ENCODE measurements around the gene ADGB. TPM values are rescaled to one million over a fixed set of nuclear protein-coding genes. Genes with fewer than 3 reads are reported as not detected.

The ADGB gene
- total and polyA plus RNA-seq, 2 donors (not counting 1 experiment from before 2014, with no cell fraction given) = not detected

DNA sequence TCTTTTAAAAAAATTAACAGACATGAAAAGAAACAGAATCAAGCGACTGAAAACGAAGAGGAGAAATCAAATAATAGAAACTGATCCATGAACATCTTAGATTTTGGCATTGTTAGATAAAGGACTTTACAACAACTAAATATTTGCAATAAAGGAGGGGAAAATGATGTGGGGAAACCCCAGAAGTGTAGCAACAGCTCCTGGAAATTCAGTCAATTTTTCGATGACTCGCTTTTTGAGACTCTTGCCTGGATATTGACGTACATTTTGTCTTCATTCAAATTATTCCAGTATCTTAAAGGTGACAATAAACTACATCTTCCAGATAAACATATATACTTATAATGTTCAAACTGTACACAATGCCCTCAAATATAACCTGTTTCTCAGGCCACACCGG lies 44.1 kb downstream of the ADGB start:
- Mint-ChIP-seq H3K9me3 (ENCODE audit: insufficient read depth) (peaks cover 6% of the 10 kb centered on the region), H3K27ac (no peak overlapping the region), H3K27me3 (no peaks in the 10 kb centered on the region), H3K4me3 (no peak overlapping the region), H3K4me1 (no peaks in the 10 kb centered on the region)
- Histone ChIP-seq H3K9me3 (ENCODE audit: control extremely low read depth in 1 of 3, control insufficient read depth in 2 of 3, insufficient read depth in 1 of 3, low read length in 2 of 3) (no peaks in the 10 kb centered on the region), H3K4me2 (replicated peaks; ENCODE audit: low read depth, low read length, poor library complexity, severe bottlenecking) (no peak overlapping the region), H2AFZ (ENCODE audit: insufficient read depth, low read depth, low read length, poor library complexity, severe bottlenecking) (no peak overlapping the region), H3K27me3 (replicated peaks in 1 of 4; ENCODE audit: control extremely low read depth in 1 of 4, control insufficient read depth in 3 of 4, insufficient read depth in 4 of 4, low read length in 3 of 4) (no peaks in the 10 kb centered on the region), H3K9ac (ENCODE audit: low read length) (no peak overlapping the region), H3K4me3 (ENCODE audit: control extremely low read depth in 1 of 5, extremely low read depth in 1 of 5, insufficient read depth in 1 of 5, low read depth in 2 of 5, low read length in 4 of 5) (no peak overlapping the region), H3K79me2 (ENCODE audit: control insufficient read depth, insufficient read depth, low read length) (no peaks in the 10 kb centered on the region), H3K4me1 (ENCODE audit: control insufficient read depth in 2 of 2, insufficient read depth in 2 of 2, low read length in 2 of 2) (no peaks in the 10 kb centered on the region), H4K20me1 (ENCODE audit: control insufficient read depth, insufficient read depth, low read length, poor library complexity, severe bottlenecking) (no peaks in the 10 kb centered on the region), H3K36me3 (replicated peaks in 1 of 2; ENCODE audit: control extremely low read depth in 1 of 2, control insufficient read depth in 1 of 2, extremely low read depth in 1 of 2, insufficient read depth in 2 of 2, low read length in 1 of 2) (no peaks in the 10 kb centered on the region), H3K27ac (ENCODE audit: low read length in 2 of 2) (no peak overlapping the region)
- DNase-seq (no peak), ATAC-seq (ENCODE audit: low read depth) (no peak)
- intact Hi-C loops (cut with micrococcal nuclease) = no loop called here
- CTCF ChIA-PET = no interaction called here
- POLR2A ChIA-PET = no interaction called here
- WGBS (ENCODE audit: insufficient coverage) = 93% methylated on average over 3 of the region's 6 CpGs
- TF ChIP-seq, protein P1, sequence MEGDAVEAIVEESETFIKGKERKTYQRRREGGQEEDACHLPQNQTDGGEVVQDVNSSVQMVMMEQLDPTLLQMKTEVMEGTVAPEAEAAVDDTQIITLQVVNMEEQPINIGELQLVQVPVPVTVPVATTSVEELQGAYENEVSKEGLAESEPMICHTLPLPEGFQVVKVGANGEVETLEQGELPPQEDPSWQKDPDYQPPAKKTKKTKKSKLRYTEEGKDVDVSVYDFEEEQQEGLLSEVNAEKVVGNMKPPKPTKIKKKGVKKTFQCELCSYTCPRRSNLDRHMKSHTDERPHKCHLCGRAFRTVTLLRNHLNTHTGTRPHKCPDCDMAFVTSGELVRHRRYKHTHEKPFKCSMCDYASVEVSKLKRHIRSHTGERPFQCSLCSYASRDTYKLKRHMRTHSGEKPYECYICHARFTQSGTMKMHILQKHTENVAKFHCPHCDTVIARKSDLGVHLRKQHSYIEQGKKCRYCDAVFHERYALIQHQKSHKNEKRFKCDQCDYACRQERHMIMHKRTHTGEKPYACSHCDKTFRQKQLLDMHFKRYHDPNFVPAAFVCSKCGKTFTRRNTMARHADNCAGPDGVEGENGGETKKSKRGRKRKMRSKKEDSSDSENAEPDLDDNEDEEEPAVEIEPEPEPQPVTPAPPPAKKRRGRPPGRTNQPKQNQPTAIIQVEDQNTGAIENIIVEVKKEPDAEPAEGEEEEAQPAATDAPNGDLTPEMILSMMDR (IDR thresholded peaks at IDR 0.05) = no peak

GRCh38 chr6:146650799-146651481 lies 52.2 kb downstream of the ADGB start:
- ChIA-PET CTCF (no interaction called here), POLR2A (no interaction called here)
- Histone ChIP-seq H3K36me3 (replicated peaks in 1 of 2; ENCODE audit: control extremely low read depth in 1 of 2, control insufficient read depth in 1 of 2, extremely low read depth in 1 of 2, insufficient read depth in 2 of 2, low read length in 1 of 2) (no peaks in the 10 kb centered on the region), H3K4me1 (ENCODE audit: control insufficient read depth in 2 of 2, insufficient read depth in 2 of 2, low read length in 2 of 2) (no peaks in the 10 kb centered on the region), H3K9ac (ENCODE audit: low read length) (no peak overlapping the region), H2AFZ (ENCODE audit: insufficient read depth, low read depth, low read length, poor library complexity, severe bottlenecking) (no peak overlapping the region), H4K20me1 (ENCODE audit: control insufficient read depth, insufficient read depth, low read length, poor library complexity, severe bottlenecking) (no peaks in the 10 kb centered on the region), H3K27me3 (replicated peaks in 1 of 4; ENCODE audit: control extremely low read depth in 1 of 4, control insufficient read depth in 3 of 4, insufficient read depth in 4 of 4, low read length in 3 of 4) (no peaks in the 10 kb centered on the region), H3K4me2 (replicated peaks; ENCODE audit: low read depth, low read length, poor library complexity, severe bottlenecking) (no peak overlapping the region), H3K9me3 (ENCODE audit: control extremely low read depth in 1 of 3, control insufficient read depth in 2 of 3, insufficient read depth in 1 of 3, low read length in 2 of 3) (no peaks in the 10 kb centered on the region), H3K79me2 (ENCODE audit: control insufficient read depth, insufficient read depth, low read length) (no peaks in the 10 kb centered on the region), H3K4me3 (ENCODE audit: control extremely low read depth in 1 of 5, extremely low read depth in 1 of 5, insufficient read depth in 1 of 5, low read depth in 2 of 5, low read length in 4 of 5) (no peak overlapping the region), H3K27ac (ENCODE audit: low read length in 2 of 2) (no peak overlapping the region)
- ATAC-seq (ENCODE audit: low read depth) (no peak), DNase-seq (no peak)
- H3K4me1 Mint-ChIP-seq = no peaks in the 10 kb centered on the region
- 95% methylated on average over 5 of the region's 8 CpGs for WGBS (ENCODE audit: insufficient coverage)
- H3K4me3 Mint-ChIP-seq = no peak overlapping the region
- no peak for TF ChIP-seq EZH2 (IDR thresholded peaks at IDR 0.05; ENCODE audit: borderline replicate concordance, insufficient read depth, low read depth, low read length, poor library complexity, severe bottlenecking)
- TF ChIP-seq, protein P1 (IDR thresholded peaks at IDR 0.05) = no peak
- intact Hi-C loops (cut with micrococcal nuclease) = no loop called here
- no peaks in the 10 kb centered on the region for H3K9me3 Mint-ChIP-seq (ENCODE audit: insufficient read depth)
- no peak overlapping the region for H3K27ac Mint-ChIP-seq
- H3K27me3 Mint-ChIP-seq = no peaks in the 10 kb centered on the region

Data from B cell (primary cell).